GM18505 (cell line): ENCODE data around the gene PIK3R4.
A peak's percentile ranks its signal among the peaks of the same experiment; 100 is the strongest.

Source experiments
- ATAC-seq: cut with Tn5 transposase; IDR thresholded peaks from one replicate; pipeline ENCODE4 v1.9.1; 2021; ENCODE audit not compliant: unreplicated experiment
- POLR2A ChIP-seq: IDR thresholded peaks from 4 replicates; pipeline ENCODE4 v1.6.1; 2011; ENCODE audit warnings: borderline replicate concordance; ENCODE audit not compliant: insufficient read depth, insufficient read length; ENCODE audit errors: extremely low read depth

PIK3R4 gene

GRCh38 chr3:130746246-130747039 lies at the start of gene PIK3R4:
Gene PIK3R4 (minus strand): TSS chr3:130746829. CDS start chr3:130745218, 1,611 bp downstream.
- peak; percentile 88 for ATAC-seq
- peak; percentile 85 for TF ChIP-seq POLR2A

DNA sequence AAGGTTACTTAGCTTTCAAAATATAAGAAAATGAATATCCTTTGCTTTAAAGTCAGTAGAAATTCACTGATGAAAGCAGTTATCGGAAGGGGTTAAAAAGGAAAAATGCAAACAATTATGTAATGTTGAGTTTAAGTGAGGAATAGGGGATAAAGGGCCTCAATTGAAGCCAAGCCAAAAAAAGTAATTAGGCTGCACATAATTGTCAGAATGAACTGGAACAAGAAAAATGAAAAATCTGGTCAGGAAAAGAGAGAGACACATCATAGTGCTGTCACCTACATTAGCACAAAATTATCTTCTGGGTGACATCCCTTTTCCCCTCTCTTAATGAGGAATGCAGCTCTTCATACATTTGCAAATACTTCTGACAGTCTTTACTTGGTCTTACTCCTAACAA lies 48.8 kb upstream of the PIK3R4 start:
- no peak for ATAC-seq
- no peak for TF ChIP-seq POLR2A

DNA sequence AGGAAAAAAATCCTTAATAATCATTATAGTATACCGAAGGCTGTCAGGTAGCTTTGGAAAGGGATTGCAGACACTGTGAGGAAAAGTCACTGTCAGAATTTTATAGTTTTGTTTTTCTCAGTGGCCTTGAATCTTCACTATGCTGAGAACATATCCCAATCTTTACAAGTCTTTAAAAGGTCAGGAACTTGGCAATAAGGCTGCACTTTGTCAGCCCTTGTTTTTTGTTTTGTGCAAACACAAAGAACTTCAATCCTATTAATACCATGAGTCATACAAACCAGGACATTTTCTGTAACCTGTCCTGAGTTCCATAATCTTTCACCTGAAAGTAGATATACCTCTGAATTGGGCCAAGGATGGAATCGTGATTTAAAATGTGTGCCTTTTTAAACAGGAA lies 45.6 kb upstream of the PIK3R4 start:
- ATAC-seq, result no peak
- TF ChIP-seq POLR2A, result no peak

- TF ChIP-seq POLR2A, result no peak
- ATAC-seq, result no peak
These were observed 43.2 kb upstream of the PIK3R4 start for GRCh38 chr3:130789782-130790322.

- ATAC-seq, result no peak
- TF ChIP-seq POLR2A, result no peak
These were observed 40.9 kb upstream of the PIK3R4 start for GRCh38 chr3:130787422-130788068.

- no peak for ATAC-seq
- no peak for TF ChIP-seq POLR2A
These were observed 39.7 kb upstream of the PIK3R4 start for GRCh38 chr3:130786306-130786705.

DNA sequence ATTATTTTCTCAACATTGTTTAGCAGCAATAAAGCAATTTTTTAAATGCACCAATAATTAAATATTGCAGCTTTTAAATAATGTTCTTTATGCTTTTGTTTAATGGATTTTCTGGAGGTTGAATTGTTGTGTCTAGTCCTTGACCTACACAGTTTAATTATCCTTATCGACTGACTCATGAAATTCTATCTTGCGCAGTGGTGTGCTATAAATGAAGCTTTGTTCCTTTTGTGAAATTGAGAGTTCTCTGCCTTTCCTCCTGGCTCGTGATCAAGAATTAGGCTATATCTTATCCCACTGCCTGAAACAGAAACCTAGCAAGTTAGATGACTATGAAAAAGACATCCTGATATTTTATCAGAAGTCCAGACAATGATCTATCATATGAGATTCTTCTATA lies 37.0 kb upstream of the PIK3R4 start:
- ATAC-seq, result no peak
- no peak for TF ChIP-seq POLR2A

GRCh38 chr3:130779486-130779885 lies 32.9 kb upstream of the PIK3R4 start:
- no peak for ATAC-seq
- TF ChIP-seq POLR2A, result no peak

- TF ChIP-seq POLR2A, result no peak
These were observed 32.4 kb upstream of the PIK3R4 start for GRCh38 chr3:130779031-130779430.

GRCh38 chr3:130773366-130773765 lies 26.7 kb upstream of the PIK3R4 start:
- no peak for ATAC-seq
- no peak for TF ChIP-seq POLR2A

More at GRCh38 chr3:130779031-130779430, 32.4 kb upstream of the PIK3R4 start:
- peak; percentile 72 for ATAC-seq

DNA sequence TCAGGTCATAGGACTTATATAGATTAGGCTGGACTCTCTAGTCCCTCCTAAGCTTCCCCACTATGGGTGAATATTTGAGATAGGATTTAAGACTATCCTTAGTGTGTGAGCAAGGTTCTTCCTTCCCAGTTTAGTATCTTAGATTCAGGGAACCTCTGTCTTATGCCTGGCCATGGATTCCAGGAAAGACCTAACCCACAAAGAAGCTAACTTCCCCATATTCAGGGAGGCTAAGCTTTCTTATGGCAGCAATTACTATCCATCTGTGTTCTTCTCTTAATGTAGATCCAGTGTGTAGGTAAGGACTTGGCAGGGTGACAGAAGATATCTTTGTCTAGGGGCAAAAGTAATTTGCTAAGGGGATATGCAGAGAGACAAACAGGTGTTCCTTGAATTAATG lies 25.5 kb upstream of the PIK3R4 start:
- TF ChIP-seq POLR2A, result no peak
- no peak for ATAC-seq

GRCh38 chr3:130770644-130771043 lies 24.0 kb upstream of the PIK3R4 start:
- ATAC-seq, result no peak
- no peak for TF ChIP-seq POLR2A

GRCh38 chr3:130761730-130762311 lies 15.2 kb upstream of the PIK3R4 start:
- TF ChIP-seq POLR2A, result no peak
- ATAC-seq, result no peak
